Neural crest cell (in vitro differentiated cells): ENCODE measurements around the gene GCH1. TPM values are rescaled to one million over a fixed set of nuclear protein-coding genes. Genes with fewer than 3 reads are reported as not detected.
"Not testable (repeated sequence)": the region's sequence is repeated elsewhere in the genome, so short reads cannot be mapped to it uniquely, and the experiment has no call there.

Experiments used
- DNase-seq: peaks from one replicate; pipeline ENCODE4 v3.0.0; 2021; ENCODE audit warnings: low read depth, mixed read lengths, low spot score
- H3K27ac Mint-ChIP-seq: one replicate; pipeline ENCODE4 v1.8.0; 2021; ENCODE audit warnings: mild to moderate bottlenecking, mixed read lengths; ENCODE audit not compliant: unreplicated experiment
- H3K27me3 Mint-ChIP-seq: 2 replicates; pipeline ENCODE4 v1.8.0; 2021; ENCODE audit warnings: low read depth, mild to moderate bottlenecking, mixed read lengths
- H3K36me3 Mint-ChIP-seq: 2 replicates; pipeline ENCODE4 v1.8.0; 2021; ENCODE audit warnings: low read depth, mild to moderate bottlenecking, mixed read lengths
- H3K4me1 Mint-ChIP-seq: 2 replicates; pipeline ENCODE4 v1.8.0; 2021; ENCODE audit warnings: mixed read lengths
- H3K4me3 Mint-ChIP-seq: one replicate; pipeline ENCODE4 v1.8.0; 2021; ENCODE audit warnings: mild to moderate bottlenecking, mixed read lengths
- H3K9me3 Mint-ChIP-seq: 2 replicates; pipeline ENCODE4 v1.8.0; 2021; ENCODE audit warnings: mixed read lengths
- total RNA-seq: library from RNA; stranded (reverse); gene quantifications from 2 replicates; pipeline ENCODE4 v1.2.1, GENCODE V29; 2021
- TF ChIP-seq, protein P1 (sequence below): fragments of 200-600 bp; sonication (generic); conservative IDR thresholded peaks from 2 replicates; pipeline ENCODE4 v1.5.0; 2021; ENCODE audit warnings: antibody characterized with exemption, mild to moderate bottlenecking

GCH1 gene
- total RNA-seq, 1 donor from 2014 or later = 4.3 TPM

GRCh38 chr14:54931101-54931500 lies 28.5 kb upstream of the GCH1 start:
- no peaks in the 10 kb centered on the region for H3K4me1 Mint-ChIP-seq
- TF ChIP-seq, protein P1, sequence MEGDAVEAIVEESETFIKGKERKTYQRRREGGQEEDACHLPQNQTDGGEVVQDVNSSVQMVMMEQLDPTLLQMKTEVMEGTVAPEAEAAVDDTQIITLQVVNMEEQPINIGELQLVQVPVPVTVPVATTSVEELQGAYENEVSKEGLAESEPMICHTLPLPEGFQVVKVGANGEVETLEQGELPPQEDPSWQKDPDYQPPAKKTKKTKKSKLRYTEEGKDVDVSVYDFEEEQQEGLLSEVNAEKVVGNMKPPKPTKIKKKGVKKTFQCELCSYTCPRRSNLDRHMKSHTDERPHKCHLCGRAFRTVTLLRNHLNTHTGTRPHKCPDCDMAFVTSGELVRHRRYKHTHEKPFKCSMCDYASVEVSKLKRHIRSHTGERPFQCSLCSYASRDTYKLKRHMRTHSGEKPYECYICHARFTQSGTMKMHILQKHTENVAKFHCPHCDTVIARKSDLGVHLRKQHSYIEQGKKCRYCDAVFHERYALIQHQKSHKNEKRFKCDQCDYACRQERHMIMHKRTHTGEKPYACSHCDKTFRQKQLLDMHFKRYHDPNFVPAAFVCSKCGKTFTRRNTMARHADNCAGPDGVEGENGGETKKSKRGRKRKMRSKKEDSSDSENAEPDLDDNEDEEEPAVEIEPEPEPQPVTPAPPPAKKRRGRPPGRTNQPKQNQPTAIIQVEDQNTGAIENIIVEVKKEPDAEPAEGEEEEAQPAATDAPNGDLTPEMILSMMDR = no peak
- H3K9me3 Mint-ChIP-seq = no peaks in the 10 kb centered on the region
- no peaks in the 10 kb centered on the region for H3K36me3 Mint-ChIP-seq
- no peak overlapping the region for H3K27ac Mint-ChIP-seq
- DNase-seq = no peak
- H3K27me3 Mint-ChIP-seq = no peaks in the 10 kb centered on the region
- H3K4me3 Mint-ChIP-seq = no peak overlapping the region

DNA sequence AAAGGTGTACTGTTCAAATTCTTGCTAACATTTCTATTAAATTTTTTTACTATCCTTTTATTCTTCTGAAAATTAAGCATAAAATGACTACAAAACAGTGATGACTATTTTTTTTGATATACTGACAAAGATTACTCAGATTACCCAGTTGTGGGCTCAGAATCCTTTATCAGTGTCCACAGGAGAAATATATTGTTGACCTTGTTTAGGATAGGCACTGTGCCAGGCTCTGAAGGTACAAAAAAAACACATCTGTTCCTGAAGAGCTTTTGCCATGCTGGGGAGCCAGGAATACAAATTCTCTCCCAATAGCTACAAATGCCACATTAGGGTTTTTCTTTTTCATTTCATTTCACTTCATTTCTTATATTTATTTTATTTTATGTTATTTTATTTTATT lies 26.9 kb upstream of the GCH1 start:
- H3K4me3 Mint-ChIP-seq = no peak overlapping the region
- H3K4me1 Mint-ChIP-seq = no peaks in the 10 kb centered on the region
- no peaks in the 10 kb centered on the region for H3K27me3 Mint-ChIP-seq
- no peaks in the 10 kb centered on the region for H3K9me3 Mint-ChIP-seq
- no peak for DNase-seq
- no peaks in the 10 kb centered on the region for H3K36me3 Mint-ChIP-seq
- no peak overlapping the region for H3K27ac Mint-ChIP-seq
- TF ChIP-seq, protein P1 = no peak

GRCh38 chr14:54928216-54928615 lies 25.6 kb upstream of the GCH1 start:
- Mint-ChIP-seq H3K27me3 (no peaks in the 10 kb centered on the region), H3K36me3 (no peaks in the 10 kb centered on the region), H3K4me3 (no peak overlapping the region), H3K9me3 (no peaks in the 10 kb centered on the region), H3K4me1 (no peaks in the 10 kb centered on the region), H3K27ac (no peak overlapping the region)
- TF ChIP-seq, protein P1 = no peak
- no peak for DNase-seq

GRCh38 chr14:54927551-54927950 lies 24.9 kb upstream of the GCH1 start:
- DNase-seq = no peak
- no peaks in the 10 kb centered on the region for H3K27me3 Mint-ChIP-seq
- TF ChIP-seq, protein P1 = no peak
- no peak overlapping the region for H3K4me3 Mint-ChIP-seq
- H3K9me3 Mint-ChIP-seq = no peaks in the 10 kb centered on the region
- no peaks in the 10 kb centered on the region for H3K4me1 Mint-ChIP-seq
- H3K36me3 Mint-ChIP-seq = no peaks in the 10 kb centered on the region
- H3K27ac Mint-ChIP-seq = no peak overlapping the region

- not testable (repeated sequence) for H3K9me3 Mint-ChIP-seq, DNase-seq, H3K4me1 Mint-ChIP-seq, H3K36me3 Mint-ChIP-seq, H3K4me3 Mint-ChIP-seq, H3K27ac Mint-ChIP-seq, H3K27me3 Mint-ChIP-seq
These were observed 23.9 kb upstream of the GCH1 start for GRCh38 chr14:54926570-54926969.

- no peaks in the 10 kb centered on the region for H3K27me3 Mint-ChIP-seq
- DNase-seq = no peak
- peaks cover 5% of the 10 kb centered on the region for H3K4me1 Mint-ChIP-seq
- H3K36me3 Mint-ChIP-seq = no peaks in the 10 kb centered on the region
- TF ChIP-seq, protein P1 = no peak
- H3K4me3 Mint-ChIP-seq = no peak overlapping the region
- no peak overlapping the region for H3K27ac Mint-ChIP-seq
- H3K9me3 Mint-ChIP-seq = no peaks in the 10 kb centered on the region
These were observed 20.0 kb upstream of the GCH1 start for GRCh38 chr14:54922598-54922997.
